NCI-H2227 (cell line): ENCODE measurements around the gene KRT12.

Experiments
- DNase-seq: peaks from one replicate; lab custom pipeline; 2025; ENCODE audit not compliant: unreplicated experiment; lab: John Stamatoyannopoulos, UW

KRT12 gene

GRCh38 chr17:40846515-40847144 is 20.4 kb downstream of the KRT12 start:
- DNase-seq: no peak

- no peak for DNase-seq
These were observed 22.3 kb downstream of the KRT12 start for GRCh38 chr17:40844671-40845107.

- no peak for DNase-seq
These were observed 23.8 kb downstream of the KRT12 start for GRCh38 chr17:40843242-40843641.

GRCh38 chr17:40841246-40841645 is 25.8 kb downstream of the KRT12 start:
- DNase-seq: no peak

GRCh38 chr17:40839194-40839593 is 27.8 kb downstream of the KRT12 start:
- no peak for DNase-seq

- DNase-seq: no peak
These were observed 31.0 kb downstream of the KRT12 start for GRCh38 chr17:40836020-40836419.

GRCh38 chr17:40833882-40834281 is 33.1 kb downstream of the KRT12 start:
- no peak for DNase-seq

GRCh38 chr17:40832840-40833239 is 34.2 kb downstream of the KRT12 start:
- no peak for DNase-seq

- no peak for DNase-seq
These were observed 36.8 kb downstream of the KRT12 start for GRCh38 chr17:40830085-40830776.

GRCh38 chr17:40828454-40829044 is 38.5 kb downstream of the KRT12 start:
- DNase-seq: no peak

GRCh38 chr17:40827746-40828453 is 39.1 kb downstream of the KRT12 start:
- DNase-seq: peak; percentile 46

GRCh38 chr17:40825599-40825998 is 41.4 kb downstream of the KRT12 start:
- DNase-seq: no peak

- no peak for DNase-seq
These were observed 42.8 kb downstream of the KRT12 start for GRCh38 chr17:40824015-40824832.

GRCh38 chr17:40822132-40822812 is 44.8 kb downstream of the KRT12 start, which contains the start of gene KRT10:
TSS of gene KRT10 (minus strand) at chr17:40822614. CDS start at chr17:40822585, 29 bp downstream.
- DNase-seq: no peak

- no peak for DNase-seq
These were observed 45.5 kb downstream of the KRT12 start for GRCh38 chr17:40821536-40821935.

GRCh38 chr17:40820228-40820838 is 46.7 kb downstream of the KRT12 start:
- no peak for DNase-seq

- DNase-seq: peak; percentile 35
These were observed 47.4 kb downstream of the KRT12 start for GRCh38 chr17:40819528-40820125.

- peak; percentile 87 for DNase-seq
These were observed 48.1 kb downstream of the KRT12 start for GRCh38 chr17:40818733-40819527.

GRCh38 chr17:40818343-40818732 is 48.7 kb downstream of the KRT12 start:
- no peak for DNase-seq
